PC-9 (cell line): ENCODE data around the gene SLC6A5.

Experiments
- CTCF ChIP-seq: fragments of 200-600 bp; sonication (generic); conservative IDR thresholded peaks from 2 replicates; pipeline ENCODE4 v1.6.1; 2017; ENCODE audit warnings: mixed run types, antibody characterized with exemption, mild to moderate bottlenecking, moderate library complexity
- EZH2 ChIP-seq: fragments of 200-600 bp; sonication (generic); IDR thresholded peaks from 2 replicates; pipeline ENCODE4 v1.8.0; 2017; ENCODE audit warnings: antibody characterized with exemption, low read depth

- TF ChIP-seq EZH2, result no peak
- TF ChIP-seq CTCF, result no peak
Measured at GRCh38 chr11:20621679-20622078, 22.3 kb downstream of the SLC6A5 start.
